ENCODE data around the gene SUN5.

SUN5 gene

DNA sequence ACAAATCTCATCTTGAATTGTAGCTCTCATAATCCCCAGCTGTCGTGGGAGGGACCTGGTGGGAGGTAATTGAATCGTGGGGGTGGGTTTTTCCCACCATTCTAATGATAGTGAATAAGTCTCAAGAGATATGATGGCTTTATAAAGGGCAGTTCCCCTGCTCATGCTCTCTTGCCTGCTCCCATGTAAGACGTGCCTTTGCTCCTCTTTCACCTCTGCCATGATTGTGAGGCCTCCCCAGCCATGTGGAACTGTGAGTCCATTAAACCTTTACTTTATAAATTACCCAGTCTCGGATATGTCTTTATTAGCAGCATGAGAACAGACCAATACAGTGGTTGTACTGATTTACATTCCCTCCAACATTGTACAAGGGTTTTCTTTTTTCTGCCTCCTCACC, 69.7 kb downstream of the SUN5 start:
- H3K27me3 ChIP-seq (ENCODE audit: insufficient read depth, low read length): no peaks in the 10 kb centered on the region
- no peak overlapping the region for H4K12ac ChIP-seq (ENCODE audit: low read depth, low read length)
- no peak overlapping the region for H2BK12ac ChIP-seq (ENCODE audit: low read length)
- DNase-seq: no peak
- H2AFZ ChIP-seq (ENCODE audit: insufficient read depth, low read length, poor library complexity): no peak overlapping the region
- no peak overlapping the region for H3K23ac ChIP-seq (ENCODE audit: low read length)
- no CpG with 5 or more reads among the region's 4 CpGs for WGBS (ENCODE audit: extremely low coverage, insufficient coverage, insufficient read length)
- no peak overlapping the region for H2BK120ac ChIP-seq (ENCODE audit: insufficient read depth, low read length, poor library complexity)
- H3K36me3 ChIP-seq (ENCODE audit: control insufficient read depth in 1 of 2, insufficient read depth in 2 of 2, low read length in 2 of 2): no peaks in the 10 kb centered on the region
- H3K4me2 ChIP-seq (ENCODE audit: low read length): no peak overlapping the region
- H2AK5ac ChIP-seq (ENCODE audit: low read length): no peak overlapping the region
- H3K9me3 ChIP-seq (ENCODE audit: insufficient read depth, low read depth, low read length): no peaks in the 10 kb centered on the region
- no peaks in the 10 kb centered on the region for H3K79me1 ChIP-seq (ENCODE audit: low read length)
- H3K9ac ChIP-seq (ENCODE audit: low read length): no peak overlapping the region
- H2BK5ac ChIP-seq (ENCODE audit: low read depth, low read length, poor library complexity): no peak overlapping the region
- no peaks in the 10 kb centered on the region for H3K79me2 ChIP-seq (ENCODE audit: control insufficient read depth, insufficient read depth, low read length, poor library complexity)
- no peak overlapping the region for H3K18ac ChIP-seq (ENCODE audit: low read length)
- H3K14ac ChIP-seq (ENCODE audit: low read length): no peak overlapping the region
- no peak overlapping the region for H3K27ac ChIP-seq (ENCODE audit: low read depth, low read length)
- H4K91ac ChIP-seq (ENCODE audit: low read depth, low read length): no peak overlapping the region
- no peak overlapping the region for H3K4ac ChIP-seq (ENCODE audit: low read depth, low read length)
- no peaks in the 10 kb centered on the region for H3K4me1 ChIP-seq (ENCODE audit: control insufficient read depth in 1 of 2, insufficient read depth in 2 of 2, low read length in 2 of 2)
- no peak overlapping the region for H4K8ac ChIP-seq (ENCODE audit: low read depth, low read length)
- H3K4me3 ChIP-seq (ENCODE audit: low read depth, low read length): no peak overlapping the region

All from trophoblast cell (in vitro differentiated cells and primary cell).